ENCODE data around the gene UQCRQ.
"Not testable (repeated sequence)": the region's sequence is repeated elsewhere in the genome, so short reads cannot be mapped to it uniquely, and the experiment has no call there.

The UQCRQ gene

DNA sequence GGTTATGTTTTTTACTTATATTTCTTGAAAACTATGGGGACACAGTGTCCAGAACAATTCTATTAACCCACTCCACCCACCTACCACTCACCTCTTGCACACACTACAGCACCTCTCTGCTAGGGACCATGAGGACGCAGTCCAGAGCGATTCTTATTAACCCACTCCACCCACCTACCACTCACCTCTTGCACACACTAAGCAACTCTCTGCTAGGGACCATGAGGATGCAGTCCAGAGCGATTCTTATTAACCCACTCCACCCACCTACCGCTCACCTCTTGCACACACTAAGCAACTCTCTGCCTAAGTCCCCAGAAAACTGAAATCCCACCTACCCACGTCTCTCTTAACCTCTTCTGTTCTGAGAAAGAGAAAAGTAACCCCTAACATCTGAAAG lies 33.8 kb upstream of the UQCRQ start:
- DNase-seq (ENCODE audit: low read depth, low spot score): no peak

DNA sequence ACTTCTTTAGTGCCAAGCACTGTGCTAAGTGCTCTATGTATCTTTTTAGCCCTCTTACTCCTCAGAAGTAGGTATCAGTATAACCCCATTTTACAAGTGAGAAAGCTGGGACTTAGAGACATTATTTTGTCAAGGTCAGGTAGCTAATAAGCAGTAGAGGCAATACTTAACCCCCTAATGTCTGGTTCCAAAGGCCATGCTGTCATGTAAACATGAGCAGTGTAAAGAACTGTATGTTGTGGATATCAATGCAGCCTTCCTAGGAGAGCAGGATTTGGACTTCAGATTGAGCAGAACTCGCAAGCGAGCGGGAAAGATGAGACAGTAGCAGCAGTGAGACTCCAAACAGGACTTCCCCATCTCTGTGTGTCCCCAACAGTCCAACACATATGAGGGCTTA lies 32.4 kb upstream of the UQCRQ start:
- DNase-seq (ENCODE audit: low read depth, low spot score): no peak

DNA sequence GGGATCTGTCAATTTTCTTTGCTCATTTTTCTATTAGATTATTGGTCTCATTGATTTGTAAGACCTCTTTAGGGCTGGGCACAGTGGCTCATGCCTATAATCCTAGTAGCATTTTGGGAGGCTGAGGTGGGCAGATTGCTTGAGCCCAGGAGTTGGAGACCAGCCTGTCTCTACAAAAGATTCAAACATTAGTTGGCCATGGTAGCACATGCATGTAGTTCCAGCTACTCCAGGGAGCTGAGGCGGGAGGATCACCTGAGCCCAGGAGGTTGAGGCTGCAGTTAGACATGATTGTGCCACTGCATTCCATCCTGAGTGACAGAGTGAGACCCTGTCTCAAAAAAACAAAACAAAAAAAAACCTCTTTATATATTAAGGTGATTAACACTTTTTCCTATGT lies 29.6 kb upstream of the UQCRQ start:
- no peak for DNase-seq (ENCODE audit: low read depth, low spot score)

DNA sequence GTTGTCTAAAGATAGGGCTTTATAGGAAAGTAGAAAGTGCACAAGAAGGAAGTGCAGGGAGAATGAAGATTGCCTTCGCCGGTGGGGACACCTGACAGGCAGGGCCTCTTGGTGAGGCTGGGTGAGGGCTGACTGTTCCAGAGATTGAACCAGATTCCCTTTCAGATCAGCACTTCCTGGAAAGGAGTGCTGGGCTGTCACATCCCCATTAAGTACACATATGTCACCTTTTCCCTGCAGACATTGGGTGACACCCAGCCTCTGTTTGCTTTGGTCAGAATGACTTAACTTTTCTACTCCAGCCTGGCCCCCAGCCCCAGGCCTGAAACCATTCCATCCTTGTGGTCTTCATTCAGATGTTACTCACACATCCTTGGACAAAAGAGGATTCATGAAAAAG lies 28.6 kb upstream of the UQCRQ start:
- no peak for DNase-seq (ENCODE audit: low read depth, low spot score)

DNA sequence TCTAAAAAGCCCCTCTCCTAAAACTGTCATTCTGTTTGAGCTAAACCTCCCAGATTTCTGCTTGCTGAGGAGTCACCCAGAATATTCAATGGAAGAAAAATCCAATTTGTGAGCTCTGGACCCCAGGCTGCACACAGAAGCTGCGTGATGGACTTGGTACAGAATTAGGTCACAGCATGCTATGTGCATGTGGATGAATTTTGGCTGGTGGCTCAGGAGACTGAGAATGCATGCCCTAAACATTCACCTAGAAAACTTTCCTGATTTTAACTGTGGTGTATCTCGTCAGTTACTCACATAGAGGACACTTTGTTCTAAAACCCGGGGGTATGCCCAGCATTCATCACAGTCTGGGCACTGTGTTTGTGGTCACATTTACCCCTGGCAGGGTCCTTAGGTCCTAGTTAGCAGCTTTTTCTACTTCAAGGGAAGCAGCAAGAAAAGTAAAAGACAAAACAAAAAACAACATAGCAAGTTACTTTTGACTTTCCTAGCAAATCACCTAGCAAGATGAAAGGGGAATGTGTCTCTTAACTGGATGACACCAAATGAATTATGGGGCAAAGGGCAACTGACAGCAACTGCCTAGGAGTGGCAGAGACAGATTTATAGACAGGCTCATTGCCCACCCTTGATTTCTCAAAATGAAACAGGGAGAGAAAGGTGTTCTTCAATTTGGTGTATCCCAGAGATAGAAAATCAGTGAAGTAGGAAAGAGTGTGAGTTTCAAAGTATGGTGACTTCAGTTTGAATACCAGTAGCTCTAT lies 27.7 kb upstream of the UQCRQ start:
- DNase-seq (ENCODE audit: low read depth, low spot score): no peak

DNA sequence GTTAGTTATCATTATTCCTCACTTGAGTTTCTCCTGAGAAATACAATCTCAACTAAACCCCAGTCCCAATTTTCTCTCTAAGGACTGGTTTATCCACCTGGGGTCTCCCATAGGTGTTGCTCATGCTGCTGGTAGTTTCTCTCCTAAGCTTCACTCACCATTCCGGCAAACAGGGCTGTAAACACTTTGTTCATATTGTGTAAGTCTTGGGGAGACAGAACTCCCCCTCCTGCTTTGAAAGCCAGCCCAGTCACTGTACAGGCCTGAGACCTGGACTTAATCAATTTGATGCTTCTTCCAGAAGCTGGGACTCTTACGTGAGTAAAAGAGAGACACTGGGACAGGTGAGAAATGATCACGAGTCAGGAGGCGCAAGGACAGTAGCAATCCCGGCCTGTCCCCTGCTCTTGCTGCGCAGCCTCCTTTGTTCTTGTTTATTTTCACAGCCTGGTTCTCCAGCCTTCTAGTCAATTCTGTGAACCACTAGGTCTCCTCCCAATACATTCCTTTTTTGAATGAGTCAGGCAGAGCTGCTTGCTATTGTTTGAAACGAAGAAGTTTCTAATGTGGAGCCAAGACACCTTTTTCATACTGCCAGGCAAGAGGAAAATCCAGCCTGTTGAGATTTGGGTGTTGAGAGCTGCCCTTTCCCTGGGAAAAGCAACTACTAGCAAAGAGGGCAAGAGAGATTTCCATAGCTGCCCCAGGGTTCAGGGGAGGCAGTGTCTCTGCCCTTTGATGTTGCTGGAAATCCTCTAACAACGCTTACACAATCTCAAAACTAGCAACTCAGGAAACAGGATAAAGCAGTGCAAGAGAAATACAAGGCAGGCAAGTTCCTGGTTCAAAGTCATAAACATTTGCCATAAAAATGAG lies 26.8 kb upstream of the UQCRQ start:
- DNase-seq (ENCODE audit: low read depth, low spot score): no peak

DNA sequence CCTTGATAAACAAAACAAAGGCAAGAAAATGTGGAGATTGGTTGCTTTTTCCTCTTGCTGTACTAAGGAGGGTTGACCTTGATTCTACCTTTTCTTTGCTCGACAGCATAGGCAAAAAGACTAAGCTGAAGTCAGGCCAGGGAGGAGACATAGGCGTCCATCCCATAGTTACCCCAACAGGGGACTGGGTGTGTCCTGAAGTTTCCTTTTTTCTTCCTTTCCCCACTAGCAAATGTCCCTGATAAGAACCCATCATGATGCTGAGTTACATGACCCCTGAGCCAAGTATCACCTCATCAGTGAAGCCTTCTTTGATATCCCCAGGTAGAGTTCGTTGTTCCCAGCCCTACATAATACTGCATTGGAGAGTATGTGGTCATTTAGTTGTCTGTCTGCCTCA lies 26.1 kb upstream of the UQCRQ start:
- DNase-seq (ENCODE audit: low read depth, low spot score): no peak

DNA sequence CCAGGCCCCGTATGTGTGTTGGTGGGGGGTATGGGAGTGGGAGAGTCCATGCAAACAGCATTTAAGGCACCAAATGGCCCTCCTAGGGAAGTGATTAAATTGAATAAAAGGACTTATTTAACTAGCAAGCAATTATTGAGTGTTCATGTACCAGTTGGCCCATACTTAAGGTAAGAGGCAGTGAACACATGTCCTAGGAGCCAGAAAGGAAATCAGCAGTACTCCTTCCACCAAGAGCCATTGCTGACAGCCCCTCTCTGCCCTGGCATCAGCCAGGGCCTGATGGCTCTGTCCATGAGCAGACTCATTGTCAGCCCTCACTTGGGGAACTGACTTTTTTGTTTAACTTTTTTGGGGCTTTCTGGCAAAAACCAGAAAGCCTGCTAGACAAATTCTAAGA lies 25.5 kb upstream of the UQCRQ start:
- DNase-seq (ENCODE audit: low read depth, low spot score): no peak

DNA sequence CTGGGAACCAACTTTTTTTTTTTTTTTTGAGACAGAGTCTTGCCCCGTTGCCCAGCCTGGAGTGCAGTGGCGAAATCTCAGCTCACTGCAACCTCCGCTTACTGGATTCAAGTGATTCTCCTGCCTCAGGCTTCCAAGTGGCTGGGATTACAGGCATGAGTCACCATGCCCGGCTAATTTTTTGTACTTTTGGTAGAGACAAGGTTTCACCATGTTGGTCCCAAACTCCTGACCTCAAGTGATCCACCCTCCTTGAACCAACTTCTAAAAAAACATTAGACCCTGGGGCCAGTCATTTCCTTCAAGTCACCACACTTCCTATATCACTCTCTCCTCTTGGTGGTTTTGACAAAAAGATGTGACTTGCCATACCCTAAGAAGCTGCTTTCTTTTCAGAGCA lies 25.1 kb upstream of the UQCRQ start:
- no peak for DNase-seq (ENCODE audit: low read depth, low spot score)

DNA sequence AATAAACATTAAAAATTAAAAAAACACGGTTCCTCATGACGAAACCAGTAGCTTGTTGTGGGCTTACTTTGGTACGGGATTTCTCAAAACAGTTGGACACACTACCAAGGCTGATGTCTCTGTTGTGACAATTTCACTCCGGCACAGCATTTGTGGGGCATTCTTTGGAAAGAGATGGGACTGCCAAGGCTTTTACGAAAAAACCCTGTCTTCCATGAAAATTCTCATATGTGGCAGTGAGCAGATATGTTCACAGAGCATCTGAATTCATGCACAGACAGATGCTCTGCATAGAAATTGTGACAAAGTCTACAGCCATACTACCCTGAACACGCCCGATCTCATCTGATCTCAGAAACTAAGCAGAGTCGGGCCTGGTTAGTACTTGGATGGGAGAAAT lies 18.2 kb upstream of the UQCRQ start:
- DNase-seq (ENCODE audit: low read depth, low spot score): no peak

DNA sequence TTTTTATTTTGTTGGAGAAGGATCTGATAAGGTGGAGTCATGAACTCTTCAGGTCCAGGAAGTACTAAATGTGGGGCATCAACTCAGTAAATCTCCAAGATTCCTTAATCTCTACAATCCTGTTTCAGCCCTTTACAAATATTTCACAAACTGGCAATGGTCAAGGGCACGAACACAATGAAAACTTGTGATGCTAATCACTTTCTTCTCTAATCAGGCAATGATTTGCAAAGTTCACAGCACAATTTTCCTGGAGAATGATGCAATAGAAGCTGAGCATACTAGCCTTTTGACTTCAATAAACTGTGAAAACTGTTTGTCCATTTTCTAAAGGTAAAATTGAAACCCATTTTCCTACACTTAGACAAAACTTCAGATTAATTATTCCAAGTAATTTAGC lies 17.1 kb upstream of the UQCRQ start:
- DNase-seq (ENCODE audit: low read depth, low spot score): no peak

DNA sequence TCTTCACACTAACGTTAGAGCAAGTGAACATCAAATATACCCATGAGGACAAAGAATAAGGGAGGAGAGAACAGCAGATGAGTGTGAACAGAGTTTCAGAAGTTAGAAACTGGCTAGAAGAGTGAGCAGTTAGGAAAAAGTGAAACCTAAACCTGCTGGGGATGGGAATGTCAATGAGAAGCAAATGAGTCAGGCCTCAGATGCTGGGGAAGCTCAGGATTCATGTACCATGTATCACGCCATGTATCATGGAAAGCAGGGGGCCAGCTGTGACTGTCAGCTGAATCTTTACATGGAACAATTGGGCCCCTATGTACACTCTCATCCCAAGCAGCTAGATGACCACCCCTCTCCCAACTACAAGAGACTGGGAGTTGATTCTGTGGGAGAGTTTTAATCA lies 16.4 kb upstream of the UQCRQ start:
- DNase-seq (ENCODE audit: low read depth, low spot score): no peak

DNA sequence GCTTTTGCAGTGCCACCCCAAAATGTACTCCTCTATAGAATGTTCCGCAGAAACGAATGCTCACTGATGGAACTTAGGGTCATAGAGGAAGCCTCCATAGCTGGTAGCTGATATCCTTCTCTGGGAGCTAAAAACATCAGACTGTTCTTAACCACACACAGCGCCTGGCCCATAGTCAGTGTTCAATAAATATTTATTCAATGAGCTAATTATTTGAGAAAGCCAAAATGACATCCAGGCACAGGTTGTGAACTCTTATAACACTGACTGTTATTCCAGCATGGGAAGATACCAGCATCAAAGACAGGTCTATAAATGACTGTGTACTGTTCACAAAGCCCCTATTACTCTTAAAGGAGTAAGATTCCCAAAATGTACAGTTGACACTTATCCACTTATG lies 13.1 kb upstream of the UQCRQ start:
- no peak for DNase-seq (ENCODE audit: low read depth, low spot score)

DNA sequence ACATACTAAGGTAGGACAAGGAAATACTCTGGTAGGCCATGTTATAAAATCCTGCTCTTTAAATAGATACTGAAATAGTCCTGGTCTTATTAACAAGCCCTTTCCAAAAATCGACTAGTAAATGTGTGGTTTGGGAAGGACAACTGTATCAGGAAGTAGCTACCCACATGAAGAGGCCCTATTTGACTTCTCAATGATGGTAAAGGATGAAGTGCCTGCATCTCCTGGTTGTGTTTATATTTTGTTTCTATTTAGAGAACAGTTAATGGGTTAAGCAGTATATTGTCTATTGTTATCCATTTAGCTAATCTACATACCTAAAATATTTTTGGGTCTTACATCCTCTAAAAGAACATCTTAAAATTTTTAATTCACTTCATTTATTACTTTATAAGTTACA lies 12.7 kb upstream of the UQCRQ start:
- DNase-seq (ENCODE audit: low read depth, low spot score): no peak

DNA sequence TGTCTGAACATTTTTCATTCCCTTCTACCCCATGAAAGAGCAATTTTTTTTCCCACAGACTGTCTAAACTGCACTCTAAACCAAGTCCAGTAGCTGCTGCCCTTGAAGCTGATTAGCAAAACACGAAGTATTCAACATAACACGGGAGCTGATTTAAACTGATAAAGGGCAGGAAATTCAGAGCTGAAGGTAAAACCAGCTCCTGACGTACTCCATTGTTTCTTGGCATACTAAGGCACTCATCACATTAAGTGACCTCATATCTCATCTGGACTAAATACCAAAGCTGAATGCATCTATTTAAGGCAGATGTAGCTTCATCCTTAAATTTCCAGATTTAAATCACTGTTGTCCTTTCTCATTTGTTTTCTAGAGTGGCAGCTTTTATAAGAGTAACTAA lies 12.1 kb upstream of the UQCRQ start:
- DNase-seq (ENCODE audit: low read depth, low spot score): no peak

DNA sequence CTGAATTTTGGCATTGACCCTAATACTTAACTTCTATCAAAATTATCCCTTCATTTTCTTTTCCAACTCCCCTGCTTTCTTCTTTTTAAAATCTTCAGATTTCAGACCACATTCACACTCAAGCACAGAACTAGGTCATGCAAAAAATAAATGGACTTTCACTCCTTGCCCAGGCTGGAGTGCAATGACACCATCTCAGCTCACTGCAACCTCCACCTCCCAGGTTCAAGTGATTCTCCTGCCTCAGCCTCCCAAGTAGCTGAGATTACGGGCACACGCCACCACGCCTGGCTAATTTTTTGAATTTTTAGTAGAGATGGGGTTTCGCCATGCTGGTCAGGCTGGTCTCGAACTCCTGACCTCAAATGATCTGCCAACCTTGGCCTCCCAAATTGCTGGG lies 11.4 kb upstream of the UQCRQ start:
- not testable (repeated sequence) for DNase-seq (ENCODE audit: low read depth, low spot score)

DNA sequence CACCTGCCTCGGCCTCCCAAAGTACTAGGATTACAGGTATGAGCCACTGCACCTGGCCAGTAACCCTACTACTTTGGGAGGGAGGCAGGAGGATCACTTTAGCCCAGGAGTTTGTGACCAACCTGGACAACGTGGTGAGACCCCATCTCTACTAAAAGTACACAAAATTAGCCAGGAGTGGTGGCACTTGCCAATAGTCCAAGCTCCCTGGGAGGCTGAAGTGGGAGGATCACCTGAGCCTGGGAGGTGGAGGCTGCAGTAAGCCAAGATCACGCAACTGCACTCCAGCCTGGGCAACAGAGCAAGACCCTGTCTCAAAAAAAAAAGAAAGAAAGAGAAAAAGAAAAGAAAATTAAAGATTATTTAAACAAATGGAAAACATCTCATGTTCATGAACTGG lies 10.4 kb upstream of the UQCRQ start:
- DNase-seq (ENCODE audit: low read depth, low spot score): no peak

DNA sequence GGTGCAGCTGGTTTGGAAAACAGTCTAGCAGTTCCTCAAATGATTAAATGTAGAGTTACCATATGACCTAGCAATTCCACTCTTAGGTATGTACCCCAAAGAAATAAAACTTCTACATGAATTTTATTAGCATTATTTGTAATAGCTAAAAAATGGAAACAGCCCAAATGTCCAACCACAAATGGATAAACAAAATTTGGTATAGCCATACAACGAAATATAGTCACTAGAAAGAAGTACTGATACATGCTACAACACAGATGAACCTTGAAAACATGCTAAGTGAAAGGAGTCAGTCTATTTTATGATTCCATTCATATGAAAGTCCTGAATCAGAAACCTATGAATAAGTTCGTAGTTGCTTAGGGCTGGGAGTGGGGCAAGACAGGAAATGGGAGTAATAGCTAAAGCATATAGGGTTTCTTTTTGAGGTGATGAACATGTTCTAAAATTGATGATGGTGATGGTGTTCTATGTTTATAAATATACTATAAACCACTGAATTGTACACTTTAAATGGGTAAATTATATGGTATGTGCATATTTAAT lies 6.5 kb upstream of the UQCRQ start:
- no peak for DNase-seq (ENCODE audit: low read depth, low spot score)

DNA sequence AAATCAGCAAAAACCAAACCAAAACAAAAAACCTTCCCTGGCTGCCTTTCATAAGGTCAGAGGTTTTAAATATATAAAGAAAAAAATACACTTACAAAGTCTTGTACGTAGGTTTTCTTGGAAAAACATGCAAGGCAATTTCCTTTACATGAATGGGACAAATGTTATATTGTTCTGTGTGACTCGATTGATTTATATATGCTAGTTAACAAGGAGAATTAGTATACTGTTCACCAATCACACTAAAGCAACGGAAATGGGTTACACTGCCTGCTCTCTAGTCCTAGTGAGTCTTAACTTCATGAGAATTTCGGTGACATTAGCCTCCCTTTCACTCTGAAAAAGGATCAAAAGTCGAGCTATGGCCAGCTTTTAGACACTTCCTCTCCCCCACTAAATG lies 5.7 kb upstream of the UQCRQ start:
- no peak for DNase-seq (ENCODE audit: low read depth, low spot score)

DNA sequence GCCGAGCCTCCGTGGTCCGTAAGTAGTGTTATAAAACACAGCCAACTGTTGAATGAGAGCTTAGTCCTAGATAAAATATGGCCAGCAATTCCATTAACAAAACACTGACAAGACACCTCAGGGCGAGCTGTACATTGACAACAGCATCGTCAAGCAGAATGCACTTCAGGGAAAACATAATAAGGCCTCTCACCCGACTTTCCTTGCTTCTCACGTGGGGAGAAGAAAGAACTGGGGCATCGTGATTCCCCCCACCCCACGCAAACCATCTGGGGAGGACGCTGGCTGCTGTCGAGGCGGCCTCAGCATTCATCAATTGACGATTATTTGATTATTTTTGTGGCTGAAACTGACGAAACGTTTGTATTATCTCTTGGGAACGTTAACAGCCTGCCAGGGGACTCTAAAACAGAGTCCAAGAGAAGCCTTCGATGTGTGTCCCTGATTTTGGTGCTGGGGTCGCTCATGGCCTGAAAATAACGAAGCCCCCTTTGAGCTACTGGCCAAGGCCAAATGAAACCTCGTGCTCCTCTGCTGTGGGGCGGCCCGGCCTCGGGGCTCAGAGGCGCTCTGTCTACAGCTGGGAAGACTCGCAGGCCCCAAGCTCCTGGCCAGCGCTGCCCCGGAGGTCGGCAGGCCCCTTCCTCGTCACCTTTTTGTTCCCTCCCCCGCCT lies 637 bp upstream of the UQCRQ start:
- DNase-seq (ENCODE audit: low read depth, low spot score): no peak

DNA sequence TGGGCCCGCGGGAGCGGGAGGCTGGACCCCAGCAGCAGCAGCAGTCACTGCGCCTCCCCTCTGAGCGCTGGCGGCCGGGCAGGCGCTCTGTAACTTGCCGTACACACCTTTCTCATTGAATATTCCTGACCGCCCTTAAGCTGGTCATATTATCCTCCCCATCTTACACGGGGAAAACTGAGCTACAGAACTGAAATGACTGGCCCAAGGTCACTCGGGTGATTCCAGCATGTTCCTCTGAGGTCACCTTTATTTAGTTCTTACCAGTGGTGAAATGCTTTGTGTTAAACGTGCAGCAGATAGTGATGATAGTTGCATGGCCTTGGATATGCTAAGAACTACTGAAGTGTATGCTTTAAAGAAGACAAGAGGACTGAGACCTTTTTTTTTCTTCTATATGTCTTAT lies 607 bp downstream of the UQCRQ start:
- no peak for DNase-seq (ENCODE audit: low read depth, low spot score)

DNA sequence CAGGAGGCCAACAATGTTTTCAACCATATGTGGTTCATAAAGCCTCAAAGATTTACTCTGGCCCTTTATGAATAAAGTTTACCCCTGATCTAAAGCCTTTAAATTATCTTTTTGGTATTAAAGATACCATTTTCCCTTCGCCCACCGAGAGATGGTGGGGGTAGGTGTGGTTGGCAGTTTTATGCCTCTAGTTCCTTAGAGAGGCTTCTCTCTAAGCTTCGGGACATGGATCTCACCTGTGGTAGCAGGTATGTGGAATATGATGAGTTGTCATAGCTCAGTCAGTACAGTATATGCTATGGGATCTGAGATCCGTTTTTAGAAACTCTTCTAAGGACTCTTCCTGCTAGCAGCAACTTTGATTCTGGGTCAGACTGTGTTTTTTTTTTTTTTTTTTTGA lies 2.3 kb downstream of the UQCRQ start:
- DNase-seq (ENCODE audit: low read depth, low spot score): no peak

All from activated CD4-positive, CD25-positive, alpha-beta regulatory T cell treated with anti-CD3 and anti-CD28 coated beads, Interleukin-2, amount 50 U/mL, for 16 hours (primary cell).